HG03280 (cell line): ENCODE results near the gene PTPN2.

Experiments
- ATAC-seq: cut with Tn5 transposase; IDR thresholded peaks from one replicate; pipeline ENCODE4 v1.9.1; 2021; ENCODE audit warnings: mild to moderate bottlenecking, moderate library complexity; ENCODE audit not compliant: unreplicated experiment

PTPN2 gene

DNA sequence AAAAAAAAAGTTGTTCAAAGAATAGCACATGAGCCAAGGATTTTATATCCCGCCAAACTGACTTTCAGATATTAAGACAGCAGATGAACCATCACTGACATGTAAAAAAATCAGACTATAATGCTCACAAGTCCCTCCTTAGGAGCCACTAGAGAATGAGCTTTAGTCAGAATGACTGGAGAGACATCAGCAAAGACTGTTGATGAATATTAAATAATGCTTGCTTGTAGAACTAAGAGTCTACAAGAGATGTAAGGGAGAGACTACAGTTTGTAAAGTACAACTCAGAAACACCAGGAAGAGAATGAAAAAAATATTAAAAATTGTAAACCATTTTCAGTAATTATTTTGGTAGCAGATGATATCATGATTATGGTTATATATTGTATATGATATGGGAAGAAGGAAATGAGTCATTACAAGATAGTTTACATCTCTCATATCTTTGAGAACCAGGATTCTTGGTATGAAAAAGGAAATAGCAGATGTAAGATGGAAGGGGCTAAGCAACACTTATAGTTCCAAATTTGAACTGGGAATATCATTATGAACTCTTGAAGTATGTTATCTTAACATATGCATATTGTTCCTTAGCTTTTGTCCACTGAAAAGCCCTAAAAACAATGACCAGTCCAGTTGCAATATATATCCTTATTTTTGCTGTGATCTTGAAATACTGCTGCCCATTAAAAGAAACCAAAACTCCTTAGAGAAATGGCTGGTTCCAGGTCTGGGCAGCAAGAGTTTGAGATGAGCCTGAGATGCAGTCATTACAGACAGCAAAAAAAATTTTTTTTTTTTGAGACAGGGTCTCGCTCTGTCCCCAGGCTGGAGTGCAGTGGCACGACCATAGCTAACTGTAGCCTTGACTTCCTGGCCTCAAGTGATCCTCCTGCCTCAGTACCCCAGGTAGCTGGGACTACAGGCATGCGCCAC, 55.7 kb downstream of the PTPN2 start:
- no peak for ATAC-seq

DNA sequence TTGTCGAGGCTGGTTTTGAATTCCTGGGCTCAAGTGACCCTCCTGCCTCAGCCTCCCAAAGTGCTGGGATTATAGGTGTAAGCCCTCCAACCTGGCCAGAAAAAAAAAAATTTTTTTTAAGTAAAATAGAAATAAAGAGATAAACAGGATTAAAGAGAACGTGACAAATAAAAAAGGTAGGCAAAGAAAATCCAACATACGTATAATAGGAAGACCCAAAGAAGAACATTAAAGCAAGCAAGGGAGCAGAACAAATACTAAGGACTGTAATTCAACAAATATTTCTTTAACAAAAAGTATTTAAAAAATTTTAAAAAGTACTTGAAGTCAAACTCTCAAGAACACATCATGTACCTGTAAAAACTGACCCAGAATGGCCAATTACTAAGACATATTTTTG, 56.4 kb downstream of the PTPN2 start:
- ATAC-seq, result no peak

DNA sequence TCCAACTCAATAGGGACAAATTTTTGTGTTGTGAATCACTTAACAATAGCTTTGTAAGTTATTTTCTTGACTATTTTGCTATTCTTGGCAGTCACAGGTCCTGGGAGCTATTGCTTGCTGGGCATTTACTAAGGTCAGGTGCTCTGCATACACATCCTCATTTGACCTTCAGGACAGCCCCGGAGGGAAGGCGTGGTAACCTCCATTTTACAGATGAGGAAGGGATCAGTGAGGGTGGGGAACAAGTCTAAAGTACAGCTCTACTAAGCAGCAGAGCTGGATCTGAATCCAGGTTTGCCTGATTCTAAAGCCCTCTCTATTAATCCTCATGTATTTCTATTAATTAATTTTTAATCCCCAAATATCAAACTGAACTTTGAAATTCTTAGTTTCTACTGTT, 58.8 kb downstream of the PTPN2 start:
- no peak for ATAC-seq

DNA sequence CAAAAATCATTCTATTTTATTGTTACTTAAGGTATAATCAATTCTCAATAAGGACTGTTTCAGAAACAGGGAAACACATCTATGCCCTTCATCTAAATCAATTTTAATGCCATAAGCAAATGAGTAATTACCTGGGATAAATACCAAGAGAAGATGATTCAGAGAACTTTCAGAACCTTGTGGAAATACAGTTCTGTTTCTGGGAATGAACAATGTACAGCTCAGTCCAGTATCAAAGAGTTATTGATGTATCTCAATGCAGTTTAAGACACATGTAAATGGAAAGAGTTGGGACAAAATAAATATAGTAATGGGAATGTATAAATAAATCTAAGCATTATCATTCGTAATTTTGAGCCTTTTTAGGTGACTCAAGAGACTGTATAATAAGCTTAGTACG, 60.1 kb downstream of the PTPN2 start:
- ATAC-seq, result no peak

DNA sequence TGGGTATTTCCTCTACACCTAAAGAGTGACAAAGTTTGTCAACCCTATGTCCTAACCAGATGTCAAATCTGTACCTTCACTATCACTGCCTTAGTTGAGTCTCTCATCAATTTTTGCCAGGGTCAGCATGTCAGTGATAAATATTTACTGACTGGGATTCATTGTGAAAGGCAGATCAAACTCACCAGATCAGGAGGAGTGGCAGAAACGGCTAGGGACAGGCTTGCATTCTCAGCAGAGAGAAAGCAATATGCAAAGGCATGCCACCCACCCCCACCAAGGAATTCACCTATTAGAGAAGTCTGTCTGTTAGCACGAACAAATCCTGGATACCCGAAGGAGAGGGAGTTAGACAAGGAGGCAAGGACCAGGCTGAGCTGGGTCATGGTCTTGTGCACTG, 62.6 kb downstream of the PTPN2 start:
- ATAC-seq, result no peak

DNA sequence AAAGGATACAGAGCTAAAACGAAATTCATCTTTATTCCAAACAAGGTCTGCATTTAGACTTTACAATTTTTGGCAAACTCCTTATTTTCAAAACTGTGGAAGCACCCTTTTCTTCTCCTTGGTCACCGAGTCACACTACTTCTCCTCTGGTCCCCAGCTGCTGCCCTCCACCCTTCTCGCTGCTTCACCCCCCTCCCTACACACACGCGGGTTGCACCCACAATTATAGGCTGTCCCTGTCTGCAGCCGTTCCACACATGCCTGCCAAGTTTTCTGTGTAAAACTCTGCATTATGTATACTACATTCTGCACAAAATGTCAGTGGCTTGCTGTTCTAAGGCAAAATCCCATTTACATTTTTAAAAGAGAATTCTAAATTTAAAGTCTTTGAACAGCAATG, 63.5 kb downstream of the PTPN2 start:
- no peak for ATAC-seq

DNA sequence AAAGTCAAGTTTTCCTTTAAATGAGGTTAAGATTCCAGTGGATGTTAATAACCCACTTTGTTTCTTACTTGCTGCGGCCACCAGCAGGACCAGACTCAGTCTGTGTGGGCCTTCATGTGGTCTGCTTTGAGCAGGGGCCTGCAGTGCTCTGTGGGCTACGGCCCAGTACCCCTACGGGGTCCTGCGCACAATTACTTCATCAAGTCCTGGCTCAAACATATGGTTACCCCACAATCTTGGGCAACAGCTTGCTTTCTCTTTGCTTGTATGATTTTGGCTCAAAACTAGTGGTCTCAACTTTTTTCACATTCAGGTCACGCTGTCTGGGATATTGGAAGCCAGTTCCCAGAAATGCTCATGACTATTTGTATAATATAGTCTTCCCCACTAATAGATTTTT, 64.2 kb downstream of the PTPN2 start:
- no peak for ATAC-seq

DNA sequence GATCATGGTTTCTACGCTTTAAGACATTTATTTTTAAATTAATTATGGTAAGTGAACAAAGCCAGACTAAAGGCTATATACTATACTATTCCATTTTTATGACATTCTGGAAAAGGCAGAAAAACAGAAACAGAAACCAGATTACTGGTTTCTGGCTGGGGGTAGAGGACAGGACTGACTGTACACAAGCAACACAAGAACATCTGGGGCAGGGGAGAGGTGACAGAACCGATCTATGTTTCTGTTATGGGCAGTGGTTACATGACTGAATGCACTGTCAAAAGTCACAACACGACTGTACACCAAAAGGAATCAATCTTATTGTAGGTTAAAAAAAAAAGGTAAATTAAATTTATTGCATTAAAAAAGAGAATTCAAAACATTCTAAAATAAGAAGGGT, 64.7 kb downstream of the PTPN2 start:
- peak; percentile 87 for ATAC-seq

DNA sequence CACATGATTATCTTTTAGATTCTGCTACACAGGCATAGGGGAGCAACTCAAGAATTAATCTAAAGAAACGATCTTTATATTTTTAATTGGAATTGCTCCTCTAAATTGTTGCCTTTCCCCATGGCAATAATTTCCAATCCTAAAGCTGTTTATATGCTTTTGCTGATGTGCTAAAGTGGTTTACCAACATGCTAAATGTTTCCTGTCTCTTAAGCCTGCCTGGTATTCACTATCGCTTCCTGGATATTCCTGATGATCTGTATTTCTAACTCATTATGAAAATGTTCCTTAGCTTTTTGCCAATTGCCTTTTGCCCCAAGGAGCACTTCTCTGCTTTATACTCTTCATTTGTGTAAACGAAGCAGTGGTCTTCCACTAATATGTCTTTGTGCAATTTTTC, 65.8 kb downstream of the PTPN2 start:
- no peak for ATAC-seq

DNA sequence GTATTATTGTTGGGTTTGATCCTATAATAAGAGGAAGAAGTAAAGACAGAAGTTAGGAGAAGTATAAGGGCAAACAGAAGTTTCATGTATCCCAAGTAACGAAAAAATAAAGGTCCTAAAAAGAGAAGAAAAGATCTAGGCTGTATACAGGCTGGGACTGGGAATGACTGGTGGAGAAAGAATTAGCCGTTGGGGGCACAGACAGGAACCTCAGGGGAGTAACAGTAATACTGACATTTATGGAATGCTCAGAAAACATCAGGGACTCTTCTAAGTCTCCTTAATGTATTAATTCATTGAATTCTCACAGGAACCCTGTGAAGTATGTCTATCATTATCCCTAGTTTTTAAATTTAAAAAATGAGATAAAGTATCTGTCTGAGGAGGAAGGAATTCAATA, 67.6 kb downstream of the PTPN2 start:
- no peak for ATAC-seq

DNA sequence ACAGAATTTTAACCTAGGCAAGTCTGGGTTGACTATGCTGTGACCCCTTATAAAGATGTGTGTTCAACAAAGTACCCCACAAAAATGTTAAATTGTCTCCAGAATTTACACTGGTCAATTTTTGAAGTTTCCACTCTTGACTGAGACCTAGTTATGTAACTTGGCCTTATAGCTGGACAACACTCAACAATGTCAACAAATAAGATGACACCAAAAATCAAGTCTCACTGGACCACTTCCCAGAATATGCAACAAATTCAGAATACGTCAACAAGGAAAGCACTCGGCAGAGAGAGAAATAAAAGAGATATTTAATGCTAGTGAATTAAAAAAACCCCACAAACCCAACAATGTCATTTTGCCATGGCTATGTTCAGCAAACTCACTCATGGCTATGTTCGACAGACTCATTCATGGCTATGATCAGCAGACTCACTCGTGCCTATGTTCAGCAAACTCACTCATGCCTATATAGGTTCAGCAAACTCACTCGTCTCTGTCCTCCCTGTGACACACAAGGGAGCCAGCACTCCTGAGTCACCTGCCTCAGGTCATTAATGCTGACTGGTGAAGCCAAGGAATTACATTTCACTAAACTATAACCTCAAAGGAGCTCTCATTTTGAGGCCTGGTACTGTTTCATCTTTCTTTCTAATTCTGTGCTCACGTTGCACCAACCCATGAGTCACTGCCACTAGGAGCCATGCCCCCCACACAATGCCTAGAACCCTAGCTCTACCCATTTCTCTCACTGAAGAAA, 72.7 kb downstream of the PTPN2 start:
- no peak for ATAC-seq

DNA sequence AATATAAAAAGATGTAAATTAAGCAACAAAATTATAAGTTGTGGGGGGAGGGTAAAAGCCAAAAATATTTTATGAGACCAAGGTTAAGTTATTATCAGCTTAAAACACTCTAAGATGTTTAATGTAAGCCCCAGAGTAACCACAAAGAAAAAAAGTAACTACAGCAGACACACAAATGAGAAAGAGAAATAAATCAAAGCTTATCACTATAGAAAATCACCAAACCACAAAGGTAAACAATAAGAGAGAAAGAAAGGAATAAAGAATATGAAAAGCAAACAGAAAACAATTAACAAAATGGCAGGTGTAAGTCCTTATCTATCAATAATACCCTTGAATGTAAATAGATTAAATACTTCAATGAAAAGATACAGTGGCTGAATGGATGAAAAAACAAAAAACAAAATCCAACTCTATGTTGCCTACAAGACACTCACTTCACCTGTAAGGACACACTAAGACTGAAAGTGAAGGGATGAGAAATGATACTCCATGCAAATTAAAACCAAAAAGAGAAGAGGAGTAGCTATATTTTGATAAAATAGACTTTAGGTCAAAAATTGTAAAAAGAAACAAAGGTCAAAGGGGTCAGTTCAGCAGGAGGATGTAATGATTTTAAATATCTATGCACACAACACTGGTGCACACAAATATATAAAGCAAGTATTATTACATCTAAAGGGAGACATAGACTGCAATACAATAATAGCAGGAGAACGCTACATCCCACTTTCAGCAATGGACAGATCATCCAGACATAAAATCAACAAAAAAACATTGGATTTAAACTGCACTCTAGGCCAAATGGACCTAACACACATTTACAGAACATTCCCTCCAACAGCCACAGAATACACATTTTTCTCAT, 80.7 kb downstream of the PTPN2 start:
- no peak for ATAC-seq

DNA sequence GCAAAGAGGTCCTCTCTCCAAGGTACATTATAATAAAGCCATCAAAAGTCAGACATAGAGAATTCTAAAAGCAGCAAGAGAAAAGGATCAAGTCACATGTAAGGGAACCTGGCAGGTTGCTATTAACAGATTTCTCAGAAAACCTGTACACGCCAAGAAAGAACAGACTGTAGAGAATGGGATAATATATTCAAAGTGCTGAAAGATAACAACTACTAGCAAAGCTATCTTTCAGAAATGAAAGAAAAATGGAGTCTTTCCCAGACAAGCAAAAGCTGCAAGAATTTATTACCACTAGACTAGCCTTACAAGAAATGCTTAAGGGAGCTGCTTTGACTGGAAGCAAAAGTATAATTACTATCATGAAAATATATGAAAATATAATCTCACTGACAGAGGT, 81.5 kb downstream of the PTPN2 start:
- ATAC-seq, result no peak

DNA sequence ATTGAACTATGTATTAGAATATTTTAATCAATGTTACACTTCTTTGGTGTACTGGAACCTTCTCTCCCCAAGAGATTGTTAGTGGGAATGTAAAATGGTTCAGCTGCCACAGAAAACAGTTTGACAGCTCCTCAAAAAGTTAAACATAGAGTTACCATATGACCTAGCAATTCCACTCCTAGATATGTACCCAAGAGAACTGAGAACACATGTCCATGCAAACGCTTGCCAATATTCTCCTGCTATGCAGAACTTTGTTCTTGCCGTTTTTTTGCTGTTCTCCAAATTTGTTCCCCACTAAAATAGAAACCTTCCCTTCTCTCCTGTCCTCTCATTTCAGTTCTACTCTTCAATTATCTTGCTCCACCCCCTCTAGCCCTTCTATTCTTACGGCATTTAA, 87.6 kb downstream of the PTPN2 start:
- ATAC-seq, result no peak

DNA sequence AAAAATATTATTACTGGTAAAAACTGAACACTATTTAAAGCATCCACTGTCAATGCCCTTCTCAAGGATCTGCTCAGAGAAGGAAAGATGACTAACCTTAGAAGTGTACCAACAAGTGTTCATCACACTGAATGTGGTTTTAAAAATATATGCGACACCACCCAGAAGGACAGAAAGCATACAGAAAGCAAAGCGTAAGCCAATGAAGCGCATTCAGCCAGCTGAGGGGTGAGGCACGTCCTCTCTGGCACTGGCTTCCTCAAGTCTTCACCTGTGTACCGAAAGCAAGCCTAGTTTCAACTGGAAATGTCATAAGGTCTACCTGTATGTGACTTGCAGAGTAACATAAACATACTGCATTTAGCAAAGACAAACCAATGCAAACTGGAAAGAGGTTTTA, 92.4 kb downstream of the PTPN2 start:
- ATAC-seq, result no peak

DNA sequence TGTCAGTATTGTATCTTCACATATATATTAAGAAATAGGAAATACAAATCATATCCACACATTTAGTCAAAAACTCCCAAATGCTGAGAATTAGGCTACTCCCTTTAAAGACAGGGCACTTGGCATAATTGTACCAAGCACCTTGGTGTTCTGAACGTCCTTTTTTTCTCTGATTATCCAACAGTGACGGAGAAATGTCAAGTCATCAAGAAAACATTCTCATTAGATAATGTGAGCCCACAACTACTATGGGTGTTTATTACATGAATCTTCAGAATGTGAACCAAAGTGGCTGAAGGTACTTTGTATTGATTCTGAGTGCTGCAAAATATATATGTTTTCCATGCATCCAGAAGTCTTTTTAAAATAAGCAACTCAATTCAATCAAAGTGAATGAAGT, 97.4 kb downstream of the PTPN2 start:
- no peak for ATAC-seq

DNA sequence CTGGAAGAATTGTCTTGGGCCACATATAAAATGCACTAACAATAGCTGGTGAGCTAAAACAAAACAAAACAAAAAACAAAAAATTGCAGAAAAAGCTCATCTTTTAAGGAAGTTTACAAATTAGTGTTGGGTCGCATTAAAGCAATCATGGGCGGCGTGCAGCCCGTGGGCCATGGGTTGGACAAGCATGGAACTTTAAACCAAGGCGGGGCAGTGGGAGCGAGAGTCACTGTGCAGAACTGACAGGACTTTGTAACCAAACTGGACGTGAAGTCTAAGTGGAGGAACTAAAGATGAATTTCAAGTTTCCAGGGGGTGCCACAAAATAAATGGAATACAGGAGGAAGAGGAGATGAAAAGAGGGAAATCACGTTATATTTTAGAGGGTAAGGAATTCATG, 100.5 kb downstream of the PTPN2 start:
- ATAC-seq, result no peak

DNA sequence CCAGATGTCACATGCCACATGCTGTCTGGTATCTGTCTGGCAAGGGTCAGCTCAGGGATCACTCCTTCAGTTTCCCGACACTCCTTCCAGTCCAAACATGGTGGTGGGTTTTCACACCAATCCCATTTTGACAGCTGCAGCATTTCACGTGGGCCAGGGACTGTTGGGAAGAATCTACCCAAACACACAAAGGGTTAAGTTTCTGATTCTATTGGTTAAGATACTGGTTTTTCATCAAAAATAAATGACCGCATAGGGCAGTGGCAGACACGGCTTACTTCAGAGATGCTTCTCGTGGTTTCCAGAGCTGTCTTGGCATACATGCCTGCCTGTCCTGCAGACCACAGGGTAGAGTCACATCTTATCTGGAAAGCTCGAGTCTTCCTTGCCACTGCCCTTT, 101.5 kb downstream of the PTPN2 start:
- ATAC-seq, result no peak

DNA sequence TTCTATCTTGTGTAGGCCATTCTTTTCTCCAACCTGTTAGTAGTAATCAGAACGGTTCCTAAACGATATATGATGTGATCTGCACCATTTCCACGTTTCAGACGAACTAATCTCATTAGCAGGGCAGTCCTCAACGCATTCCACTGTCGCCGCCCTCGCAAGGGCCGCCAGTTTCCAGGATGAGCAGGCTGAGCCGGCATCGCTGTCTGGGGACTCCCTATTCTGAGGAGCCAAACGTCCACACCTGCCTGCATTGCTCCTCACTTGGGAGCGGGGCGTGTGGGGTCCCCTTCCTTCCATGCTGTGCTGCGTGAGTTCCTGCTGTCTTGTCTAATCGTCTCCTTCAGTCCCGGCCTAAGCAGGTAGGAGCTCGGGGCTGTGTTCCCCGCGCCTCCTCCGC, 104.6 kb downstream of the PTPN2 start:
- no peak for ATAC-seq

DNA sequence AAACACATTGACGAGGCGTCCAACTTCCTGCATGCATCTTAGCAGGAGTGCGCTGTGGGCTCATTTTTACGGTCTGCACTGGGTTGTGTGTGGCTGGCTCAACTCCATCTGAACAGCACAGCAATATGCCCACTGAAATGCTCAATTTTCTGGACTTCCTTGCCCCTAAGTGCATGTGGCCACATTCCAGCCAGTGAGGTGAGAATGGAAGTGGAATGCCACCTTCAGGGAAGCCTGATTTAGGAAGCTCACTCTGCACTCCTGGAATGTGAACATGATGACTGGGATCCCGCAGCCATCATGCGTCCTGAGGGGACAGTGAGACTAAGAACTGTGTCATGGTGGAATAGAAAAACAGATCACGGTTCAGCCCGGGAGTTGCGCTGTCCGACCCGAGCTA, 105.0 kb downstream of the PTPN2 start:
- ATAC-seq, result no peak

DNA sequence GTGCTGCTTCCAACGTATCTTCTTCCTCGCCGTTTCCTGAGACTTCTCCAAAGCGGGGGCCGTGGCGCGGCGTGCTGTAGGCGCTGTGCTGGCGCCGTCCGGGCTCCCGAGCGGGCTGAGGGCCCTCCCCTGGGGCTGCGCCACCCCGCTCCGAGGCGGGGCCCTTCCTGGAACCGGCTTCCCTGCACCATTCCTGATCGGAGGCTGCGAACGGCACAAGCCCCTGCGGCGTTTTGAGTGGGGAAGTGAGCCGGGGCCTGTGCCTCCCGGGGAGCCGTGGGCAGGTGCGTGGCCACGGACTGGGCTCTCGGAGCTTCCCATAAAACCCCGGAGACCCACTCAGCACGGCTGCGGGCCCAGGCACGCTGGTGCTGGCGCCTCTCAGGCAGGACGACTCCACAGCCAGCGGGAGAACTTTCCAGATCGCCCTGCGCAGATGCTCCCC, 106.5 kb downstream of the PTPN2 start:
- ATAC-seq, result no peak
